OCI-LY3 (cell line): ENCODE results near the gene TRAPPC13.

ENCODE experiments used
- H2AFZ ChIP-seq: fragments of 200-600, 300-600 bp; shearing (Covaris generic); 2 replicates; pipeline ENCODE4 v1.6.0; 2014; ENCODE audit warnings: antibody characterized with exemption, low read depth, low read length
- H3K27ac ChIP-seq: fragments of 200-600, 300-600 bp; sonication (generic); 2 replicates; pipeline ENCODE4 v1.5.1; 2014; ENCODE audit warnings: mild to moderate bottlenecking, low read length, moderate library complexity, mixed read lengths
- H3K27me3 ChIP-seq: fragments of 200-600, 300-600 bp; sonication (generic); 2 replicates; pipeline ENCODE4 v1.6.1; 2014; ENCODE audit warnings: low read depth, low read length, mixed read lengths
- H3K36me3 ChIP-seq: fragments of 200-600, 300-600 bp; sonication (generic); replicated peaks from 2 replicates; pipeline ENCODE3; 2014; ENCODE audit warnings: low read depth, low read length, mixed read lengths
- H3K4me1 ChIP-seq: fragments of 300-600, 200-600 bp; sonication (generic); 2 replicates; pipeline ENCODE4 v1.6.1; 2014; ENCODE audit warnings: low read length, mixed read lengths
- H3K4me2 ChIP-seq: fragments of 200-600, 300-600 bp; sonication (generic); 2 replicates; pipeline ENCODE4 v1.6.1; 2014; ENCODE audit warnings: low read length, mixed read lengths
- H3K4me3 ChIP-seq: fragments of 300-600, 200-600 bp; sonication (generic); 2 replicates; pipeline ENCODE4 v1.5.1; 2014; ENCODE audit warnings: antibody characterized with exemption, mild to moderate bottlenecking, low read length, moderate library complexity
- H3K79me2 ChIP-seq: fragments of 300-600, 200-600 bp; shearing (Covaris generic); 2 replicates; pipeline ENCODE4 v1.6.1; 2014; ENCODE audit warnings: mild to moderate bottlenecking, low read length, mixed read lengths
- H3K9ac ChIP-seq: fragments of 300-600, 200-600 bp; shearing (Covaris generic); 2 replicates; pipeline ENCODE4 v1.6.0; 2014; ENCODE audit warnings: mild to moderate bottlenecking, low read length, moderate library complexity
- H3K9me3 ChIP-seq: fragments of 200-600, 300-600 bp; shearing (Covaris generic); 2 replicates; pipeline ENCODE4 v1.6.1; 2014; ENCODE audit warnings: low read length, mixed read lengths; ENCODE audit not compliant: insufficient read depth
- H4K20me1 ChIP-seq: fragments of 200-600, 300-600 bp; sonication (generic); 2 replicates; pipeline ENCODE4 v1.6.1; 2016; ENCODE audit warnings: low read length, mixed read lengths; ENCODE audit not compliant: insufficient read depth
- EZH2phosphoT487 ChIP-seq: fragments of 200-600 bp; shearing (Covaris generic); IDR thresholded peaks from 2 replicates; pipeline ENCODE4 v1.6.1; 2018; ENCODE audit warnings: antibody characterized with exemption, mixed run types, low read depth
- TF ChIP-seq, protein P1 (sequence below): fragments of 200-600, 300-600 bp; sonication (generic); IDR thresholded peaks from 2 replicates; pipeline ENCODE4 v1.5.1; 2014; ENCODE audit warnings: antibody characterized with exemption, low read length, low read depth

TRAPPC13 gene

DNA sequence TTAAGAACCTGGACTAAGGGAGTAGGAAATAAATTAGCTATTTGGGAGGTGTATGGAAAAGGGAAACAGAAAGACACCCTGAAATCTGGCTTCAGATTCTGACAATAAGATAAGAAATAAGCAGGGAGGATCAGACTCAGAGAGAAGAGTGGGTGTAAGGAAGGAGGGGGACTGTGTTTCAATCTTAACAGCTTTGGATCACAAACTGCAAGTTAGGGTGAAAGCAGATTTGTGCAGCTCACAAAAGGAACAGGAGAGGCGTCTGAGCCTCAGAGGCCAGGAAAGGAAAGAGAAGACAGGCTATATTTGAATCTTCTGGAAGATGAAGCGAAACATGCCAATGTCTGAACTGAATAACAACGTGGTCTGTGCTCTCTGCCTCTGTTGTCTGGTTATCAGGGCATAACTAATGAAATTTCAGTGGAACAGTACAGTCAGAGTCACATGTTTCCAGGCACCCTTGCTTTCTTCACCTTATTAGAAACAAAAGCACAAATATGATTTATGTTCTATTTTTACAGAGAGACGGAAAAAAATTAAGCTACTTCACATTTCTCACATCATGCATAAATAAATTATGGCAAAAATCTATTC, 70.4 kb downstream of the TRAPPC13 start:
- no peaks in the 10 kb centered on the region for H4K20me1 ChIP-seq
- no peak for TF ChIP-seq EZH2phosphoT487
- TF ChIP-seq, protein P1, sequence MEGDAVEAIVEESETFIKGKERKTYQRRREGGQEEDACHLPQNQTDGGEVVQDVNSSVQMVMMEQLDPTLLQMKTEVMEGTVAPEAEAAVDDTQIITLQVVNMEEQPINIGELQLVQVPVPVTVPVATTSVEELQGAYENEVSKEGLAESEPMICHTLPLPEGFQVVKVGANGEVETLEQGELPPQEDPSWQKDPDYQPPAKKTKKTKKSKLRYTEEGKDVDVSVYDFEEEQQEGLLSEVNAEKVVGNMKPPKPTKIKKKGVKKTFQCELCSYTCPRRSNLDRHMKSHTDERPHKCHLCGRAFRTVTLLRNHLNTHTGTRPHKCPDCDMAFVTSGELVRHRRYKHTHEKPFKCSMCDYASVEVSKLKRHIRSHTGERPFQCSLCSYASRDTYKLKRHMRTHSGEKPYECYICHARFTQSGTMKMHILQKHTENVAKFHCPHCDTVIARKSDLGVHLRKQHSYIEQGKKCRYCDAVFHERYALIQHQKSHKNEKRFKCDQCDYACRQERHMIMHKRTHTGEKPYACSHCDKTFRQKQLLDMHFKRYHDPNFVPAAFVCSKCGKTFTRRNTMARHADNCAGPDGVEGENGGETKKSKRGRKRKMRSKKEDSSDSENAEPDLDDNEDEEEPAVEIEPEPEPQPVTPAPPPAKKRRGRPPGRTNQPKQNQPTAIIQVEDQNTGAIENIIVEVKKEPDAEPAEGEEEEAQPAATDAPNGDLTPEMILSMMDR: no peak
- peaks cover 27% of the 10 kb centered on the region for H3K36me3 ChIP-seq
- H3K4me1 ChIP-seq: peaks cover 22% of the 10 kb centered on the region
- no peaks in the 10 kb centered on the region for H3K27me3 ChIP-seq
- no peaks in the 10 kb centered on the region for H3K9me3 ChIP-seq
- no peaks in the 10 kb centered on the region for H3K79me2 ChIP-seq
- H3K9ac ChIP-seq: peak overlapping the region; percentile 38
- H3K4me2 ChIP-seq: peak overlapping the region; percentile 62
- H3K27ac ChIP-seq: peak overlapping the region; percentile 76
- H2AFZ ChIP-seq: no peak overlapping the region
- H3K4me3 ChIP-seq: peak overlapping the region; percentile 27

DNA sequence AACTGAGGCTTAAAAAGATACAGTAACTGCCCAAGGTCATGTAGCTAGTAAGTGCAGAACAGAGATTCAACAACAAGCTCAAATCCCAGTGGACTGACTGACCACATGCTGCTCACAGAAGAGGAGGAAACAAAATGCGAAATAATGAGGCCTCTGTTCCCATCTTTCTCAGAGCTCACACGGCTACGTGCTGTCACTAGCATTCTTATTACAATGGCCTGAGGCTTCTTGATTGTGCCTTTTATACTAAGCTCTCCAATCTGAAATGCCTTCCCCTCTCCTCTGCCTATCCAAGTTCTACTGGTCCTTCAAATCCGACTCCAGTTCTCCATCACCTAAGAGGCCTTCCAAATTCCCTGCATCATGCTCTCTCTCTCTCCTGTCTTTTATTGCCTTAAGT, 71.1 kb downstream of the TRAPPC13 start:
- no peak for TF ChIP-seq EZH2phosphoT487
- TF ChIP-seq, protein P1: no peak
- H3K36me3 ChIP-seq: peaks cover 27% of the 10 kb centered on the region
- H3K27ac ChIP-seq: peak overlapping the region; percentile 76
- 0 out of 2 replicates have a peak overlapping the region, but pooled peaks have one; percentile 24 for H3K9ac ChIP-seq
- H3K79me2 ChIP-seq: no peaks in the 10 kb centered on the region
- H3K27me3 ChIP-seq: no peaks in the 10 kb centered on the region
- H2AFZ ChIP-seq: no peak overlapping the region
- no peaks in the 10 kb centered on the region for H3K9me3 ChIP-seq
- H3K4me3 ChIP-seq: peak overlapping the region; percentile 27
- H4K20me1 ChIP-seq: no peaks in the 10 kb centered on the region
- H3K4me1 ChIP-seq: peaks cover 22% of the 10 kb centered on the region
- H3K4me2 ChIP-seq: peak overlapping the region; percentile 62

DNA sequence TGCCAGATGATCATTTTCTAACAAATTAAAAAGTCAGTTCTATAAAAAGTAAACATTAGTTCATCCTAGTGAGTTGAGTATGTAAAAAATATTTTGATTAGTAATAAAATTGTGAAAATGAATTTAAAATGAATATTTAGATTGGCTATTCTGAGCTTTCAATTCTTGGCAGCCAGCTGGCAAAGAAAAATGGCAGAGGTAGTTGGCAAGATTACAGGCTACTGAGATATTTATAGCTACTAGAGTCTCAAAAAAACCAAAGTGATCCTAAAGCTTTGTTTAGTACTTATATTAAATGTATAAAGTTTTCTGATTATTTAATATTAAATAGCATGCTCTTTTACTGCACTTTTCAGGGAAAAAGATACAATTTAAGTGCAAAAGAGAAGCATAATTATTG, 72.1 kb downstream of the TRAPPC13 start:
- Histone ChIP-seq H4K20me1 (no peaks in the 10 kb centered on the region), H3K79me2 (no peaks in the 10 kb centered on the region), H3K4me2 (no peak overlapping the region), H3K9me3 (no peaks in the 10 kb centered on the region), H3K4me1 (peaks cover 22% of the 10 kb centered on the region), H3K9ac (no peak overlapping the region), H2AFZ (no peak overlapping the region), H3K36me3 (peaks cover 29% of the 10 kb centered on the region), H3K27me3 (no peaks in the 10 kb centered on the region), H3K27ac (no peak overlapping the region), H3K4me3 (no peak overlapping the region)
- TF ChIP-seq, protein P1: no peak
- no peak for TF ChIP-seq EZH2phosphoT487

DNA sequence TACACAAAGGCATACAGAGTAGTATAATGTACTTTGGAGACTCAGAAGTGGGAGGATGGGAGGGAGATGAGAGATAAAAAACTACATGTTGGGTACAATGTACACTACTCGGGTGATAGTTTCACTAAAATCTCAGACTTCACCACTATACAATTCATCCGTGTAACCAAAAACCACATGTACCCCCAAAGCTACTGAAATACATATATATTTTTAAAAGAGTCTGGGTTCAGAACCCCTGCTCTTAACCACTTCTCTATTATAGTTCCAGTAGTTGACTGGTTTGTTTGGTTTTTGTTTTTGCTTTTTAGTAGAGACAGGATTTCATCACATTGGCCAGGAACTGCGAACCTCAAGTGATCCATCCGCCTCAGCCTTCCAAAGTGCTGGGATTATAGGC, 74.5 kb downstream of the TRAPPC13 start:
- Histone ChIP-seq H3K9ac (no peak overlapping the region), H3K4me3 (no peak overlapping the region), H3K27me3 (no peaks in the 10 kb centered on the region), H3K9me3 (no peaks in the 10 kb centered on the region), H3K79me2 (no peaks in the 10 kb centered on the region), H4K20me1 (no peaks in the 10 kb centered on the region), H3K4me2 (no peak overlapping the region), H3K27ac (no peak overlapping the region), H3K4me1 (peaks cover 22% of the 10 kb centered on the region), H2AFZ (no peak overlapping the region), H3K36me3 (peaks cover 37% of the 10 kb centered on the region)
- TF ChIP-seq, protein P1: no peak
- TF ChIP-seq EZH2phosphoT487: no peak
